ENCODE results near the gene CTCF. TPM values are rescaled to one million over a fixed set of nuclear protein-coding genes. Genes with fewer than 3 reads are reported as not detected.

The CTCF gene
- polyA plus RNA-seq, 3 donors: 71.9 to 78.4 (median 75.6) TPM

- DNase-seq: no peak
Measured at GRCh38 chr16:67650023-67650422, 87.7 kb downstream of the CTCF start.

- DNase-seq: no peak
Measured at GRCh38 chr16:67651039-67651438, 88.7 kb downstream of the CTCF start.

- DNase-seq: no peak
Measured at GRCh38 chr16:67651847-67652246, 89.5 kb downstream of the CTCF start.

- DNase-seq: no peak
Measured at GRCh38 chr16:67652578-67653127, 90.3 kb downstream of the CTCF start.

GRCh38 chr16:67653128-67653788, 90.9 kb downstream of the CTCF start:
- no peak for DNase-seq

- DNase-seq: no peak
Measured at GRCh38 chr16:67653789-67654402, 91.6 kb downstream of the CTCF start.

GRCh38 chr16:67654403-67654911, 92.1 kb downstream of the CTCF start:
- DNase-seq: no peak

GRCh38 chr16:67655363-67655762, 93.0 kb downstream of the CTCF start:
- no peak for DNase-seq

GRCh38 chr16:67656344-67657016, 94.2 kb downstream of the CTCF start:
- DNase-seq: no peak

- DNase-seq: no peak
Measured at GRCh38 chr16:67657017-67657608, 94.8 kb downstream of the CTCF start.

GRCh38 chr16:67657751-67658518, 95.6 kb downstream of the CTCF start:
- no peak for DNase-seq

- DNase-seq: no peak
Measured at GRCh38 chr16:67658849-67659674, 96.7 kb downstream of the CTCF start.

GRCh38 chr16:67659675-67660563, 97.6 kb downstream of the CTCF start, which contains the start of gene ACD:
ACD (minus strand) TSS chr16:67660260; CDS start chr16:67660220, 40 bp downstream.
- peak; percentile 90 for DNase-seq

GRCh38 chr16:67660564-67661028, 98.3 kb downstream of the CTCF start, which contains the start of gene PARD6A:
PARD6A (plus strand) TSS chr16:67660960; CDS start chr16:67661039, 79 bp downstream.
- peak; percentile 95 for DNase-seq

GRCh38 chr16:67661101-67661761, 98.9 kb downstream of the CTCF start:
- peak; percentile 80 for DNase-seq

GRCh38 chr16:67661886-67662652, 99.7 kb downstream of the CTCF start:
- DNase-seq: no peak

GRCh38 chr16:67662653-67663010, 100.3 kb downstream of the CTCF start:
- DNase-seq: no peak
